ENCODE data around the gene GRB10.

DNA sequence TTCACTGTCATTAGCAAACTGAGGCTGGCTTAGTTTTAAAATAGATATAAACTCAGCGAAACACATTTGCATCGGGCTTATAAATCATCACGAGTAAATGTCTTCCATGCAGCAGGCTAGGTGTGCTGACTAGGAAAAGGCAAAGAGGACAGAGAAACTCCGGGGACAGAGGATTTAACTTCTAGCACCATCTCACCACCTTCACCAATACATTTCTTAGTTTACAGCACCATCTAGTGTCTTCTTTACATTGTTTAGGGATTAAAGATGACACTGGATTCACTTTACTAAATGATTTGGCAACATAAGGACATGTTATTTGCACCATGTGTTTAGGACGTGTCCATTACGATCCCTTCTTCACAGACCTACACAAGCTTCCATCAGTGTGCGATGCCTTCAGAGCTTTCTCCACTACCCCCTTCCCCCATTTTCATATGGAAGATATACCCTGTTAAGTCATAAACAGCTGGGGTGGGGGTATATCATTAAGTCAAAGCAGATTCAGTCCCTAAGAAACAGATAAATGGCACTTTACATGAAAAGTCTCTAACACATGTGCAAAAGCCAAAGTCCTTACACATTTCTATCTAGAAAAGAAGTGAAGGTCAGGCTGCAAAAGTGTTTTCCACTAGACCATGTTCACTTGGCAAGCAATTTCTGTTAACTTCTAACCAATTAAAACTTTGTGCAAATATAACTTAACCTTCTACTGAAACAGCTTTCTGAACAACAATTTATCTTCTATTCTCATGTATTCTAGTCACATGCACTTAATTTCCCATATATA, 103.3 kb downstream of the GRB10 start:
- TF ChIP-seq TAF1 (IDR thresholded peaks at IDR 0.05; ENCODE audit: low read depth, low read length): no peak
- no peak for TF ChIP-seq POLR2AphosphoS5 (IDR thresholded peaks at IDR 0.05; ENCODE audit: low read depth, low read length)
- TF ChIP-seq POLR2A (IDR thresholded peaks at IDR 0.05; ENCODE audit: low read depth, low read length): no peak
- TF ChIP-seq POU2F2 (IDR thresholded peaks at IDR 0.05; ENCODE audit: low read depth, low read length): no peak

Data from GM12891 (cell line).